ENCODE measurements around the gene MAP3K15.

DNA sequence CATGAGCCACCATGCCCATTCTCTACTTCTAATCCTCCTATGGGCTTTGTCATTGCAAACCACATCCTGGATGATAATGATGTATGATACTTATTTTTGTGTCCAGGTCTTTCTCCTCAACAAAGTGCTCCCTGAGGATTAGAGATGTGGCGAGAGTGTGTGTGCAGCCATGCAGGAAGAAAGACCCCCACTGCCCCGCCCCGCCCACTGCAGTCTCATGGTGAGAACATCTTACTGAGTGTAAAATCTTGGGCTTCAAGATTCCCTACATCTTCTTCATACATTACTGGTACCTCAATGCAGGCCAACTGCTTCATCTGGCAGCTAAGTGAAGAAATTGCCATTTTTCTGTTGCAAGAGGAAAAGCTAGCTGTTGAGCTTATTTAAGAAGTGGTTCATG lies 25.9 kb upstream of the MAP3K15 start:
- TF ChIP-seq, protein P1, sequence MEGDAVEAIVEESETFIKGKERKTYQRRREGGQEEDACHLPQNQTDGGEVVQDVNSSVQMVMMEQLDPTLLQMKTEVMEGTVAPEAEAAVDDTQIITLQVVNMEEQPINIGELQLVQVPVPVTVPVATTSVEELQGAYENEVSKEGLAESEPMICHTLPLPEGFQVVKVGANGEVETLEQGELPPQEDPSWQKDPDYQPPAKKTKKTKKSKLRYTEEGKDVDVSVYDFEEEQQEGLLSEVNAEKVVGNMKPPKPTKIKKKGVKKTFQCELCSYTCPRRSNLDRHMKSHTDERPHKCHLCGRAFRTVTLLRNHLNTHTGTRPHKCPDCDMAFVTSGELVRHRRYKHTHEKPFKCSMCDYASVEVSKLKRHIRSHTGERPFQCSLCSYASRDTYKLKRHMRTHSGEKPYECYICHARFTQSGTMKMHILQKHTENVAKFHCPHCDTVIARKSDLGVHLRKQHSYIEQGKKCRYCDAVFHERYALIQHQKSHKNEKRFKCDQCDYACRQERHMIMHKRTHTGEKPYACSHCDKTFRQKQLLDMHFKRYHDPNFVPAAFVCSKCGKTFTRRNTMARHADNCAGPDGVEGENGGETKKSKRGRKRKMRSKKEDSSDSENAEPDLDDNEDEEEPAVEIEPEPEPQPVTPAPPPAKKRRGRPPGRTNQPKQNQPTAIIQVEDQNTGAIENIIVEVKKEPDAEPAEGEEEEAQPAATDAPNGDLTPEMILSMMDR (IDR thresholded peaks at IDR 0.05; ENCODE audit: insufficient read depth, low read length): no peak
- TF ChIP-seq, protein P2, sequence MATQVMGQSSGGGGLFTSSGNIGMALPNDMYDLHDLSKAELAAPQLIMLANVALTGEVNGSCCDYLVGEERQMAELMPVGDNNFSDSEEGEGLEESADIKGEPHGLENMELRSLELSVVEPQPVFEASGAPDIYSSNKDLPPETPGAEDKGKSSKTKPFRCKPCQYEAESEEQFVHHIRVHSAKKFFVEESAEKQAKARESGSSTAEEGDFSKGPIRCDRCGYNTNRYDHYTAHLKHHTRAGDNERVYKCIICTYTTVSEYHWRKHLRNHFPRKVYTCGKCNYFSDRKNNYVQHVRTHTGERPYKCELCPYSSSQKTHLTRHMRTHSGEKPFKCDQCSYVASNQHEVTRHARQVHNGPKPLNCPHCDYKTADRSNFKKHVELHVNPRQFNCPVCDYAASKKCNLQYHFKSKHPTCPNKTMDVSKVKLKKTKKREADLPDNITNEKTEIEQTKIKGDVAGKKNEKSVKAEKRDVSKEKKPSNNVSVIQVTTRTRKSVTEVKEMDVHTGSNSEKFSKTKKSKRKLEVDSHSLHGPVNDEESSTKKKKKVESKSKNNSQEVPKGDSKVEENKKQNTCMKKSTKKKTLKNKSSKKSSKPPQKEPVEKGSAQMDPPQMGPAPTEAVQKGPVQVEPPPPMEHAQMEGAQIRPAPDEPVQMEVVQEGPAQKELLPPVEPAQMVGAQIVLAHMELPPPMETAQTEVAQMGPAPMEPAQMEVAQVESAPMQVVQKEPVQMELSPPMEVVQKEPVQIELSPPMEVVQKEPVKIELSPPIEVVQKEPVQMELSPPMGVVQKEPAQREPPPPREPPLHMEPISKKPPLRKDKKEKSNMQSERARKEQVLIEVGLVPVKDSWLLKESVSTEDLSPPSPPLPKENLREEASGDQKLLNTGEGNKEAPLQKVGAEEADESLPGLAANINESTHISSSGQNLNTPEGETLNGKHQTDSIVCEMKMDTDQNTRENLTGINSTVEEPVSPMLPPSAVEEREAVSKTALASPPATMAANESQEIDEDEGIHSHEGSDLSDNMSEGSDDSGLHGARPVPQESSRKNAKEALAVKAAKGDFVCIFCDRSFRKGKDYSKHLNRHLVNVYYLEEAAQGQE (IDR thresholded peaks at IDR 0.05; ENCODE audit: insufficient replicate concordance, low read depth): no peak
- TF ChIP-seq POLR2AphosphoS5 (IDR thresholded peaks at IDR 0.05; ENCODE audit: low read depth) (no peak), GABPA (IDR thresholded peaks at IDR 0.05; ENCODE audit: low read depth) (no peak)
